Panc1 (cell line): ENCODE results near the gene CLC. TPM values are rescaled to one million over a fixed set of nuclear protein-coding genes. Genes with fewer than 3 reads are reported as not detected.

Experiments
- ATAC-seq: fragments of 200-7000 bp; cut with Tn5 transposase; 2 replicates; pipeline ENCODE4 v1.9.1; 2020; ENCODE audit warnings: mild to moderate bottlenecking, moderate library complexity
- BruUV-seq: library from RNA; stranded (reverse); fragments of 400-500 nt; replicated peaks from 2 replicates; lab custom pipeline; 2021; lab: Mats Ljungman, UMichigan
- CTCF ChIA-PET: fragments of 300-600 bp; sonication (Branson Sonifier 250); formaldehyde crosslinking; loops from one replicate; lab custom pipeline; 2022; ENCODE audit warnings: antibody characterized with exemption; lab: Charles Lee
- POLR2A ChIA-PET: fragments of 300-600 bp; sonication (Branson Sonifier 250); formaldehyde crosslinking; loops from one replicate; lab custom pipeline; 2022; ENCODE audit warnings: antibody characterized with exemption; lab: Charles Lee
- DNase-seq: peaks from one replicate; pipeline ENCODE4 v3.0.0-alpha.2; 2010; ENCODE audit warnings: low read depth, low spot score
- H3K27ac ChIP-seq: 2 replicates; pipeline ENCODE4 v1.5.1; 2011; ENCODE audit warnings: mild to moderate bottlenecking, low read length, inconsistent platforms
- H3K27me3 ChIP-seq: fragments of 200-500 bp; sonication (Bioruptor generic); 2 replicates; pipeline ENCODE4 v1.6.0; 2014; ENCODE audit warnings: low read length, inconsistent platforms; ENCODE audit not compliant: control insufficient read depth, insufficient read depth
- H3K36me3 ChIP-seq: fragments of 200-500 bp; sonication (Bioruptor generic); 2 replicates; pipeline ENCODE4 v1.5.1; 2014; ENCODE audit warnings: inconsistent platforms, mild to moderate bottlenecking, low read length, moderate library complexity; ENCODE audit not compliant: control insufficient read depth, insufficient read depth
- H3K4me1 ChIP-seq: 2 replicates; pipeline ENCODE4 v1.5.1; 2011; ENCODE audit warnings: inconsistent platforms, mild to moderate bottlenecking, low read length, moderate library complexity; ENCODE audit not compliant: control insufficient read depth, insufficient read depth
- H3K4me3 ChIP-seq, 2 experiments: 2 replicates each; pipeline ENCODE4 v1.5.1; 2011 to 2012; ENCODE audit warnings: low read depth in 2 of 2, low read length in 2 of 2, mild to moderate bottlenecking in 2 of 2, inconsistent platforms in 1 of 2, moderate library complexity in 1 of 2
- H3K9me3 ChIP-seq: fragments of 200-500 bp; sonication (Bioruptor generic); 2 replicates; pipeline ENCODE4 v1.5.1; 2014; ENCODE audit warnings: low read depth, mild to moderate bottlenecking, inconsistent platforms, low read length, moderate library complexity; ENCODE audit not compliant: control insufficient read depth, insufficient read depth
- POLR2AphosphoS5 ChIP-seq: IDR thresholded peaks from 2 replicates; pipeline ENCODE4 v1.6.1; 2012; ENCODE audit warnings: mild to moderate bottlenecking, low read depth, low read length, moderate library complexity
- SIN3A ChIP-seq: IDR thresholded peaks from 2 replicates; pipeline ENCODE4 v1.6.1; 2012; ENCODE audit warnings: low read depth, mild to moderate bottlenecking, low read length, moderate library complexity, borderline replicate concordance; ENCODE audit not compliant: insufficient read depth
- TCF7L2 ChIP-seq: IDR thresholded peaks from 2 replicates; pipeline ENCODE4 v1.6.1; 2011; ENCODE audit warnings: mild to moderate bottlenecking, low read depth, low read length, inconsistent platforms
- in situ Hi-C: cut with HindIII; loops from 2 replicates; pipeline ENCODE4 v1.10.0; 2016; ENCODE audit warnings: low sequenced_read_pairs, low pct_unique_long_range_greater_than_20kb
- intact Hi-C: fragments of 100-400 bp; cut with micrococcal nuclease; formaldehyde crosslinking; loops from one replicate; pipeline ENCODE4 v1.10.0; 2022; ENCODE audit not compliant: unreplicated experiment
- total RNA-seq: library from RNA; stranded (reverse); gene quantifications from one replicate; pipeline ENCODE4 v1.2.1, GENCODE V29; 2021; ENCODE audit not compliant: unreplicated experiment
- TF ChIP-seq, protein P1 (sequence below): fragments of 450-650 bp; IDR thresholded peaks from 2 replicates; pipeline ENCODE4 v1.5.1; 2017; ENCODE audit warnings: mild to moderate bottlenecking
- TF ChIP-seq, protein P2 (sequence below), 2 experiments: IDR thresholded peaks; 2 replicates each; pipeline ENCODE4 v1.6.1; 2011 to 2012; ENCODE audit warnings: low read depth in 2 of 2, control low read depth in 1 of 2, low read length in 1 of 2, mild to moderate bottlenecking in 1 of 2, moderate library complexity in 1 of 2; ENCODE audit not compliant: insufficient read depth in 1 of 2

Gene CLC
- total RNA-seq, 1 experiment from 2014 or later: not detected

DNA sequence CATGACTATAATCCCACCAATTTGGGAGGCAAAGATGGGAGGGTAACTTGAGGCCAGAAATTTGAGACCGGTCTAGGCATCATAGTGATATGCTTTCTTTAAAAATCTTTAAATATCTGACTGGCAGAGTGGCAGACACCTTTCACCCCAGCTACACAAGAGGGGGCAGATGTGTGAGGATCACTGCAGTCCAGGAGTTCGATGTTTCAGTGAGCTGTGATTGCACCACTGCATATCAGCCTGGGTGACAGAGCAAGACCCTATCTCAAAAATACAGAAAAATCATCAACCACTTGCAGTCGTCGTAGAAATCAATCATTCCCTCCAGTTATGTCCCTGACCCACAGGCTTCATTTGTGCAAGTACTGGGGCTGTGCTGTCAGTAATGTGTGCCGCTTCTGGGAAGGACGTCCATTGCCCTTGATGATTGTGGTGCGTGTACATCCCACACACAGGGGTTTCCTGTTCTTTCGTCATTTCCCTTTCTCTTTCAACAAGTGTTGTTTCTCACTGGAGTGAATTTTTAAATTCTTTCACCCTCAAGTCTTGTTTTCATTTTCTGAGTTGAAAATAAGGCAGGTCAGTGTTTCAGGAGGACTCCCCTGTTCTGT, 32.1 kb downstream of the CLC start:
- BruUV-seq: no TSS peak
- TF ChIP-seq TCF7L2: no peak
- in situ Hi-C loops (no loop called here), intact Hi-C loops (no loop called here)
- H3K4me1 ChIP-seq: no peaks in the 10 kb centered on the region
- CTCF ChIA-PET: interaction anchor here (0.5 to 1.8 kb wide), 3 partner anchors 10 to 154 kb away, joined by 3 to 7 read pairs (median 5); no protein-coding TSS in a partner anchor
- POLR2A ChIA-PET: interaction anchor here (0.5 to 0.6 kb wide), 2 partner anchors 64 to 325 kb away, joined by 3 read pairs; no protein-coding TSS in a partner anchor
- ATAC-seq (peak; percentile 4; the same call in 1 of the 2 replicates), DNase-seq (no peak)
- H3K4me3 ChIP-seq: no peak overlapping the region
- no peak overlapping the region for H3K27ac ChIP-seq
- no peaks in the 10 kb centered on the region for H3K9me3 ChIP-seq
- peaks cover 78% of the 10 kb centered on the region for H3K27me3 ChIP-seq
- H3K36me3 ChIP-seq: no peaks in the 10 kb centered on the region

DNA sequence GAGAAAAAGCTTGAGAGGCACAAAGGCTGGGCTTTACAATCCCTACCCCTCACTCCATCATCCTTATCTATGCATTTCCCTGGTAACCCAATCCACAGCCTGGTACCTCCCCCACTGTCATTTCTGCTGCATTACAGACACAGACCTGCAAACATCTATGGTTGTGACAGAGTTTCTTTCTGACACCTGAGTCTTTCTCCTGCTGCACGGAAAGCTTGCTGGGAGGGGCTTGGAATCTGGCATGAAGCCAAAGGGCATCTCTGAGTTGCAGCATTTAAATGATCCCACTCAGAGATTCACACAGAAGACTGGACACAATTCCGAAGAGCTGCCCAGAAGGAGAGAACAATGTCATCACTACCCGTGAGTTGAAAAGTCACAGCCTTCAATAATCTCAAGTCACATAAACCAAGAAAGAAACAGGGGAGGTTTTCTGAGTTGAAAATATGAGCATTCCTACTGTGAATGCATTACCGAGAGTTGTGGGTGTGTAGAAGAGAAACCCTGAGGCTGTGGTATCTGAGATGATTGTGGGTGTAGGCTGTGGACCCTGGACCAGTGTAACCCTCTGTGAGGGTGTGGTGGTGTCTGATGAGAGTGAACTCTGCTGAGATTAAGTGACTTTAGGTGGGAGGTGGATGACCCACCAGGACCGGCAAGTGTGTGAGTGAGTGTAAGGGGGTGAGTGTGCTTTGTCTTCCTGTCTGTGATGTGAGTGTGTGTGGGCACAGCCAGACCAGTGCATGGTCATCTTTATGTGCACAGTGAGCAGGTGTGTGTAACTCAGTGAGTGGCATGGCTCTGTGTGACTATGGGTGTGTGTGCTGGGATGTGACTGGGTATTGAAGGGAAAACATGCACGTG, 33.4 kb downstream of the CLC start, which contains the start of gene LGALS14:
LGALS14 (plus strand) TSS at position 301 of the 864 bp plus-strand sequence; CDS start at position 349, 48 bp downstream.
- TF ChIP-seq SIN3A (no peak), POLR2AphosphoS5 (no peak), TCF7L2 (no peak)
- TF ChIP-seq, protein P1, sequence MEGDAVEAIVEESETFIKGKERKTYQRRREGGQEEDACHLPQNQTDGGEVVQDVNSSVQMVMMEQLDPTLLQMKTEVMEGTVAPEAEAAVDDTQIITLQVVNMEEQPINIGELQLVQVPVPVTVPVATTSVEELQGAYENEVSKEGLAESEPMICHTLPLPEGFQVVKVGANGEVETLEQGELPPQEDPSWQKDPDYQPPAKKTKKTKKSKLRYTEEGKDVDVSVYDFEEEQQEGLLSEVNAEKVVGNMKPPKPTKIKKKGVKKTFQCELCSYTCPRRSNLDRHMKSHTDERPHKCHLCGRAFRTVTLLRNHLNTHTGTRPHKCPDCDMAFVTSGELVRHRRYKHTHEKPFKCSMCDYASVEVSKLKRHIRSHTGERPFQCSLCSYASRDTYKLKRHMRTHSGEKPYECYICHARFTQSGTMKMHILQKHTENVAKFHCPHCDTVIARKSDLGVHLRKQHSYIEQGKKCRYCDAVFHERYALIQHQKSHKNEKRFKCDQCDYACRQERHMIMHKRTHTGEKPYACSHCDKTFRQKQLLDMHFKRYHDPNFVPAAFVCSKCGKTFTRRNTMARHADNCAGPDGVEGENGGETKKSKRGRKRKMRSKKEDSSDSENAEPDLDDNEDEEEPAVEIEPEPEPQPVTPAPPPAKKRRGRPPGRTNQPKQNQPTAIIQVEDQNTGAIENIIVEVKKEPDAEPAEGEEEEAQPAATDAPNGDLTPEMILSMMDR: no peak
- TF ChIP-seq, protein P2, sequence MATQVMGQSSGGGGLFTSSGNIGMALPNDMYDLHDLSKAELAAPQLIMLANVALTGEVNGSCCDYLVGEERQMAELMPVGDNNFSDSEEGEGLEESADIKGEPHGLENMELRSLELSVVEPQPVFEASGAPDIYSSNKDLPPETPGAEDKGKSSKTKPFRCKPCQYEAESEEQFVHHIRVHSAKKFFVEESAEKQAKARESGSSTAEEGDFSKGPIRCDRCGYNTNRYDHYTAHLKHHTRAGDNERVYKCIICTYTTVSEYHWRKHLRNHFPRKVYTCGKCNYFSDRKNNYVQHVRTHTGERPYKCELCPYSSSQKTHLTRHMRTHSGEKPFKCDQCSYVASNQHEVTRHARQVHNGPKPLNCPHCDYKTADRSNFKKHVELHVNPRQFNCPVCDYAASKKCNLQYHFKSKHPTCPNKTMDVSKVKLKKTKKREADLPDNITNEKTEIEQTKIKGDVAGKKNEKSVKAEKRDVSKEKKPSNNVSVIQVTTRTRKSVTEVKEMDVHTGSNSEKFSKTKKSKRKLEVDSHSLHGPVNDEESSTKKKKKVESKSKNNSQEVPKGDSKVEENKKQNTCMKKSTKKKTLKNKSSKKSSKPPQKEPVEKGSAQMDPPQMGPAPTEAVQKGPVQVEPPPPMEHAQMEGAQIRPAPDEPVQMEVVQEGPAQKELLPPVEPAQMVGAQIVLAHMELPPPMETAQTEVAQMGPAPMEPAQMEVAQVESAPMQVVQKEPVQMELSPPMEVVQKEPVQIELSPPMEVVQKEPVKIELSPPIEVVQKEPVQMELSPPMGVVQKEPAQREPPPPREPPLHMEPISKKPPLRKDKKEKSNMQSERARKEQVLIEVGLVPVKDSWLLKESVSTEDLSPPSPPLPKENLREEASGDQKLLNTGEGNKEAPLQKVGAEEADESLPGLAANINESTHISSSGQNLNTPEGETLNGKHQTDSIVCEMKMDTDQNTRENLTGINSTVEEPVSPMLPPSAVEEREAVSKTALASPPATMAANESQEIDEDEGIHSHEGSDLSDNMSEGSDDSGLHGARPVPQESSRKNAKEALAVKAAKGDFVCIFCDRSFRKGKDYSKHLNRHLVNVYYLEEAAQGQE (IDR thresholded peaks at IDR 0.05; ENCODE audit: insufficient read depth in 1 of 2, low read depth in 2 of 2, low read length in 1 of 2): no peak
- BruUV-seq: no TSS peak
- intact Hi-C loops (no loop called here), in situ Hi-C loops (no loop called here)
- H3K4me1 ChIP-seq: no peaks in the 10 kb centered on the region
- CTCF ChIA-PET: interaction anchor here (0.5 to 0.8 kb wide), 3 partner anchors 84 to 601 kb away, joined by 3 to 5 read pairs (median 4); no protein-coding TSS in a partner anchor
- peak; percentile 52 for ATAC-seq
- POLR2A ChIA-PET: no interaction called here
- no peak within 1 kb of the TSS for H3K27ac ChIP-seq
- no peaks in the 10 kb centered on the region for H3K9me3 ChIP-seq
- H3K4me3 ChIP-seq: no peak within 1 kb of the TSS
- peaks cover 78% of the 10 kb centered on the region for H3K27me3 ChIP-seq
- DNase-seq: no peak
- no peaks in the 10 kb centered on the region for H3K36me3 ChIP-seq
